ENCODE data around the gene LPCAT1.

LPCAT1 gene

GRCh38 chr5:1418921-1419280, 104.9 kb downstream of the LPCAT1 start:
- H3K27ac ChIP-seq: no peak overlapping the region
- TF ChIP-seq ZFX (IDR thresholded peaks at IDR 0.05): no peak
- no peak for TF ChIP-seq CTCF (conservative IDR thresholded peaks at IDR 0.05)

GRCh38 chr5:1418238-1418920, 105.4 kb downstream of the LPCAT1 start:
- no peak for TF ChIP-seq ZFX (IDR thresholded peaks at IDR 0.05)
- no peak for TF ChIP-seq CTCF (conservative IDR thresholded peaks at IDR 0.05)
- H3K27ac ChIP-seq: no peak overlapping the region

DNA sequence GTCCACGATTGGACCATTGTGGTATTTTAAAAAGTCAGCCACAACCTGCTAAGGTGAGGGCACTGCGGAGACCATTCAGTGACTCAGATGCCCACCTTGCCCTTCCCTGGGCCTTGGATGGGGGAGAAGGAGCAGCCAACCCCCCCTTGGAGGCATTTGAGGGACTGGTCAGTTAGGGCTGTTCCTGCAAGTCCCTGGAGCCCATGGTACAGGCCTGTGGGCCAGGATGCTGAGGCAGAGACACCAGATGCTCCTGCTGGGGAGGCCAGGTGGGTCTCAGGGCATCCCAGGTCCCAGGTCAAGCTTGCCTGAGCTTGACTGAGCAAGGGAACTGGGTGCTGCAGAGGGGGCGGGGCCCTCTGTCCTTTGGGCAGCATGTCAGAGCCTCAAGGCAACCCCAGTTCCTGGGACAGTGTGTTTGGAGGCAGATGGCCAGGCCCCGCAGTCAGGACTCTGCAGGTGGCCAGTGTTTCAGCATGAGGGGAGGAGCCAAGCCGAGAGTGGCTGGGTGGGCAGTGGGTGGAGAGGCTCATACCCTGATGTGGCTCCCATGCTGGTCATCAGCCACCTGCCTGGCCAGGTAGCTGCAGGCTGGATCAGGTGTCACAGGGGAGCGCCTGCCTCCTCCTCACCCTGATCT, 106.1 kb downstream of the LPCAT1 start:
- H3K27ac ChIP-seq: no peak overlapping the region
- TF ChIP-seq ZFX (IDR thresholded peaks at IDR 0.05) (no peak), CTCF (conservative IDR thresholded peaks at IDR 0.05) (no peak)

DNA sequence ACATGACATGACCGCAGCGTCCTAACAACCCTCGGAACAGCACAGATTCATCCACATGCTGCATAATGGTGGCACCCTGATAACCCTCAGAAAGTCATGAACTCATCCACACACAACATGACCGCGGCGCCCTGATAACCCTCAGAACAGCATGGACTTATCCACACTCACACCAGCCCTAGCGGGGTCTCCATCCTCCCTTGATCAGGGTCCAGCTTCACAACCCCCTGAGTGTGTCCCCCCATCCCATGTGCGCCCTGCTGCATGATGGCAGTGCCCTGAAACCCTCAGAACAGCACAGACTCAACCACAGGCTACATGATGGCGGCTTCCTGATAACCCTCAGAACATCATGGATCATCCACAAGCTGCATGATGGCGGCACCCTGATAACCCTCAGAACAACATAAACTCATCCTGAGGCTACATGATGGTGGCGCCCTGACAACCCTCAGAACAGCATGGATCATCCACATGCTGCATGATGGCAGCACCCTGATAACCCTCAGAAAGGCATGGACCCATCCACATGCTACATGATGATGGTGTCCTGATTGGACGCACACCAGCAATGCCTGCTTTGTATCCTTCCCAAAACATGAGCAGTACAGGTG, 106.8 kb downstream of the LPCAT1 start:
- no peak for TF ChIP-seq CTCF (conservative IDR thresholded peaks at IDR 0.05)
- no peak for TF ChIP-seq ZFX (IDR thresholded peaks at IDR 0.05)
- H3K27ac ChIP-seq: no peak overlapping the region

GRCh38 chr5:1415626-1416360, 108.0 kb downstream of the LPCAT1 start:
- no peak overlapping the region for H3K27ac ChIP-seq
- TF ChIP-seq CTCF (conservative IDR thresholded peaks at IDR 0.05) (no peak), ZFX (IDR thresholded peaks at IDR 0.05) (no peak)

DNA sequence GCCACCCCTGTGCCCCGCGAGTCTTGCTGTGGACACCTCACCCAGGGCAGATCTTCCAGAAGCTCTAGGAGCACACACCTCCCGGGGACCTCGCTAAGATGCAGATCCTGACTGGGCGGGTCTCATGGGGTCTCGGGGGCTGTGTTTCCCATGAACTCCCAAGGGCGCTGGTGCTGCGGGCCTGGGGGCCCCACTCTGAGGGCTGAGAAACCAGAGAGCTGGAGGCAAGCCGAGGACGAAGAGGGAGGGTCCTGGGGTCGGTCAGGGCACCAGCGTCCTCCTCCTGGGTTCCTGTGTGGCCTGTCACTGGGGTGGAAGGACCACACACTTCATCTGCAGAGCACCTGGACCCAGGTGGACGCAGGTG, 108.7 kb downstream of the LPCAT1 start:
- no peak for TF ChIP-seq ZFX (IDR thresholded peaks at IDR 0.05)
- TF ChIP-seq CTCF (conservative IDR thresholded peaks at IDR 0.05): no peak
- no peak overlapping the region for H3K27ac ChIP-seq

Measured in C4-2B (cell line).